HEK293 (cell line): ENCODE results near the gene FOXO6.

Source experiments
- EGR2 ChIP-seq: fragments of 450-650 bp; formaldehyde crosslinking; IDR thresholded peaks from 2 replicates; pipeline ENCODE4 v1.5.1; 2016; ENCODE audit warnings: low read depth, missing biosample characterization, missing genetic modification characterization
- IKZF3 ChIP-seq: fragments of 450-650 bp; IDR thresholded peaks from 2 replicates; pipeline ENCODE4 v1.5.0; 2018; ENCODE audit warnings: missing biosample characterization, mild to moderate bottlenecking, missing genetic modification characterization, moderate library complexity
- KLF10 ChIP-seq: fragments of 450-650 bp; IDR thresholded peaks from 2 replicates; pipeline ENCODE4 v1.5.1; 2018; ENCODE audit warnings: missing biosample characterization, mild to moderate bottlenecking, missing genetic modification characterization
- OSR2 ChIP-seq: fragments of 450-650 bp; formaldehyde crosslinking; IDR thresholded peaks from 2 replicates; pipeline ENCODE4 v1.5.1; 2016; ENCODE audit warnings: missing biosample characterization, missing genetic modification characterization
- SP7 ChIP-seq: fragments of 450-650 bp; formaldehyde crosslinking; IDR thresholded peaks from 2 replicates; pipeline ENCODE4 v1.5.1; 2016; ENCODE audit warnings: missing biosample characterization, missing genetic modification characterization
- ZIC2 ChIP-seq: fragments of 450-650 bp; formaldehyde crosslinking; IDR thresholded peaks from 2 replicates; pipeline ENCODE4 v1.5.1; 2016; ENCODE audit warnings: missing biosample characterization, missing genetic modification characterization
- ZNF184 ChIP-seq: fragments of 450-650 bp; IDR thresholded peaks from 2 replicates; pipeline ENCODE4 v1.5.1; 2018; ENCODE audit warnings: missing biosample characterization, mild to moderate bottlenecking, missing genetic modification characterization
- ZNF423 ChIP-seq: fragments of 450-650 bp; formaldehyde crosslinking; IDR thresholded peaks from 2 replicates; pipeline ENCODE4 v1.5.1; 2016; ENCODE audit warnings: missing biosample characterization, missing genetic modification characterization
- ZNF473 ChIP-seq: fragments of 450-650 bp; formaldehyde crosslinking; IDR thresholded peaks from 2 replicates; pipeline ENCODE4 v1.5.1; 2017; ENCODE audit warnings: missing biosample characterization, missing genetic modification characterization
- ZNF521 ChIP-seq: fragments of 450-650 bp; formaldehyde crosslinking; IDR thresholded peaks from 2 replicates; pipeline ENCODE4 v1.5.1; 2017; ENCODE audit warnings: missing biosample characterization, mild to moderate bottlenecking, missing genetic modification characterization
- ZNF548 ChIP-seq: fragments of 450-650 bp; formaldehyde crosslinking; IDR thresholded peaks from 2 replicates; pipeline ENCODE4 v1.5.1; 2016; ENCODE audit warnings: missing biosample characterization, missing genetic modification characterization
- ZNF629 ChIP-seq: fragments of 450-650 bp; formaldehyde crosslinking; IDR thresholded peaks from 2 replicates; pipeline ENCODE4 v1.5.1; 2017; ENCODE audit warnings: missing biosample characterization, missing genetic modification characterization
- ZNF658 ChIP-seq: fragments of 450-650 bp; formaldehyde crosslinking; IDR thresholded peaks from 2 replicates; pipeline ENCODE4; 2016; ENCODE audit warnings: missing biosample characterization, missing genetic modification characterization
- ZNF660 ChIP-seq: fragments of 450-650 bp; IDR thresholded peaks from 2 replicates; pipeline ENCODE4 v1.5.1; 2018; ENCODE audit warnings: missing biosample characterization, mild to moderate bottlenecking, missing genetic modification characterization
- ZNF843 ChIP-seq: fragments of 450-650 bp; formaldehyde crosslinking; IDR thresholded peaks from 2 replicates; pipeline ENCODE4 v1.5.1; 2016; ENCODE audit warnings: missing biosample characterization, missing genetic modification characterization
- ZSCAN30 ChIP-seq: fragments of 450-650 bp; IDR thresholded peaks from 2 replicates; pipeline ENCODE4 v1.5.1; 2018; ENCODE audit warnings: missing biosample characterization, mild to moderate bottlenecking, missing genetic modification characterization, moderate library complexity
- TF ChIP-seq, protein P1 (sequence below): fragments of 450-650 bp; formaldehyde crosslinking; IDR thresholded peaks from 2 replicates; pipeline ENCODE4 v1.5.1; 2017; ENCODE audit warnings: missing biosample characterization, mild to moderate bottlenecking, missing genetic modification characterization, moderate library complexity
- TF ChIP-seq, protein P2 (sequence below): fragments of 450-650 bp; formaldehyde crosslinking; IDR thresholded peaks from 2 replicates; pipeline ENCODE4 v1.5.1; 2016; ENCODE audit warnings: missing biosample characterization, missing genetic modification characterization, low read depth
- TF ChIP-seq, protein P3 (sequence below): fragments of 450-650 bp; formaldehyde crosslinking; IDR thresholded peaks from 2 replicates; pipeline ENCODE4 v1.5.1; 2016; ENCODE audit warnings: missing biosample characterization, missing genetic modification characterization
- TF ChIP-seq, protein P4 (sequence below): fragments of 450-650 bp; formaldehyde crosslinking; IDR thresholded peaks from 2 replicates; pipeline ENCODE4 v1.5.1; 2017; ENCODE audit warnings: missing biosample characterization, missing genetic modification characterization
- TF ChIP-seq, protein P5 (sequence below): sonication (generic); formaldehyde crosslinking; IDR thresholded peaks from 2 replicates; pipeline ENCODE4 v1.8.1; 2022; ENCODE audit warnings: mild to moderate bottlenecking, moderate library complexity, missing genetic modification reagents
- TF ChIP-seq, protein P6 (sequence below): fragments of 450-650 bp; formaldehyde crosslinking; IDR thresholded peaks from 2 replicates; pipeline ENCODE4 v1.5.1; 2016; ENCODE audit warnings: missing biosample characterization, missing genetic modification characterization
- TF ChIP-seq, protein P7 (sequence below): fragments of 450-650 bp; formaldehyde crosslinking; IDR thresholded peaks from 2 replicates; pipeline ENCODE4; 2016; ENCODE audit warnings: missing biosample characterization, missing genetic modification characterization
- TF ChIP-seq, protein P8 (sequence below): fragments of 450-650 bp; formaldehyde crosslinking; IDR thresholded peaks from 2 replicates; pipeline ENCODE4 v1.5.1; 2017; ENCODE audit warnings: missing biosample characterization, missing genetic modification characterization

The FOXO6 gene

DNA sequence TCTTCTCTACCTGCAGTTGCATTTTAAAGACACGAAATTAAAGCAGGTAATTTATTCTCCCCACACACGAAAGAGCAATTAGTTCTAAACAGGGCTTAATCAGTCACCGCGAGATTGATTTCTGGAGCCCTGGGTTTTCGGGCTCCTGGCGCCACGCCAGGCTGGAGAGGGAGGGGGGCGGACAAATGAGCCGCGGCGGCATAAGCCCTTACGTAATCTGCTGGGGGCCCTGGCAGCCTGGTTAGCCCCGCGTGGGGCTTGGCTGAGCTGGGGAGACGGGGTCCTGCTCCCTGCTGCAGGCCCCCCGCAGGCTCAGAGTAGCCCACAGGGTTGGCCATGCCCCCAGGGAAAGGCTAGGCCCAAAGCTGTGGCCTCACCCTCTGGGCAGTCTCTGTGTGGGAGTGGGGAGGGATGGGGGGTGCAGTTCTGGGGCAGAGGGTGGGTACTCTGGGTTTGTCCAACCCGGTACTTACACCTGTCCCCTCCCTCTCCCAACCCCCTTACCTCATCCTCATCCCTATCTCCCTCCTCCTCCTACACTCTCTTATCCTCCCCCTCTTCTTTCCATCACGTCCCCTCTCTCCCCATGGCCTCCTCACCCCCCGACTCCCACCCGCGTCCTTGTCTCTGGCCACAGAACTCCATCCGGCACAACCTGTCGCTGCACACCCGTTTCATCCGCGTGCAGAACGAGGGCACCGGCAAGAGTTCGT, 19.9 kb downstream of the FOXO6 start (continued):
- TF ChIP-seq, protein P1, sequence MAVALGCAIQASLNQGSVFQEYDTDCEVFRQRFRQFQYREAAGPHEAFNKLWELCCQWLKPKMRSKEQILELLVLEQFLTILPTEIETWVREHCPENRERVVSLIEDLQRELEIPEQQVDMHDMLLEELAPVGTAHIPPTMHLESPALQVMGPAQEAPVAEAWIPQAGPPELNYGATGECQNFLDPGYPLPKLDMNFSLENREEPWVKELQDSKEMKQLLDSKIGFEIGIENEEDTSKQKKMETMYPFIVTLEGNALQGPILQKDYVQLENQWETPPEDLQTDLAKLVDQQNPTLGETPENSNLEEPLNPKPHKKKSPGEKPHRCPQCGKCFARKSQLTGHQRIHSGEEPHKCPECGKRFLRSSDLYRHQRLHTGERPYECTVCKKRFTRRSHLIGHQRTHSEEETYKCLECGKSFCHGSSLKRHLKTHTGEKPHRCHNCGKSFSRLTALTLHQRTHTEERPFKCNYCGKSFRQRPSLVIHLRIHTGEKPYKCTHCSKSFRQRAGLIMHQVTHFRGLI (tag by site-specific recombination) = peak; percentile 79
- TF ChIP-seq, protein P2, sequence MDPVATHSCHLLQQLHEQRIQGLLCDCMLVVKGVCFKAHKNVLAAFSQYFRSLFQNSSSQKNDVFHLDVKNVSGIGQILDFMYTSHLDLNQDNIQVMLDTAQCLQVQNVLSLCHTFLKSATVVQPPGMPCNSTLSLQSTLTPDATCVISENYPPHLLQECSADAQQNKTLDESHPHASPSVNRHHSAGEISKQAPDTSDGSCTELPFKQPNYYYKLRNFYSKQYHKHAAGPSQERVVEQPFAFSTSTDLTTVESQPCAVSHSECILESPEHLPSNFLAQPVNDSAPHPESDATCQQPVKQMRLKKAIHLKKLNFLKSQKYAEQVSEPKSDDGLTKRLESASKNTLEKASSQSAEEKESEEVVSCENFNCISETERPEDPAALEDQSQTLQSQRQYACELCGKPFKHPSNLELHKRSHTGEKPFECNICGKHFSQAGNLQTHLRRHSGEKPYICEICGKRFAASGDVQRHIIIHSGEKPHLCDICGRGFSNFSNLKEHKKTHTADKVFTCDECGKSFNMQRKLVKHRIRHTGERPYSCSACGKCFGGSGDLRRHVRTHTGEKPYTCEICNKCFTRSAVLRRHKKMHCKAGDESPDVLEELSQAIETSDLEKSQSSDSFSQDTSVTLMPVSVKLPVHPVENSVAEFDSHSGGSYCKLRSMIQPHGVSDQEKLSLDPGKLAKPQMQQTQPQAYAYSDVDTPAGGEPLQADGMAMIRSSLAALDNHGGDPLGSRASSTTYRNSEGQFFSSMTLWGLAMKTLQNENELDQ (tag by site-specific recombination) = no peak
- peak; percentile 95 for TF ChIP-seq EGR2 (tag by site-specific recombination)
- peak; percentile 24; the same call in 1 of the 2 replicates for TF ChIP-seq OSR2 (tag by site-specific recombination)
- no peak; the same call in 1 of the 2 replicates for TF ChIP-seq ZNF843
- TF ChIP-seq, protein P3, sequence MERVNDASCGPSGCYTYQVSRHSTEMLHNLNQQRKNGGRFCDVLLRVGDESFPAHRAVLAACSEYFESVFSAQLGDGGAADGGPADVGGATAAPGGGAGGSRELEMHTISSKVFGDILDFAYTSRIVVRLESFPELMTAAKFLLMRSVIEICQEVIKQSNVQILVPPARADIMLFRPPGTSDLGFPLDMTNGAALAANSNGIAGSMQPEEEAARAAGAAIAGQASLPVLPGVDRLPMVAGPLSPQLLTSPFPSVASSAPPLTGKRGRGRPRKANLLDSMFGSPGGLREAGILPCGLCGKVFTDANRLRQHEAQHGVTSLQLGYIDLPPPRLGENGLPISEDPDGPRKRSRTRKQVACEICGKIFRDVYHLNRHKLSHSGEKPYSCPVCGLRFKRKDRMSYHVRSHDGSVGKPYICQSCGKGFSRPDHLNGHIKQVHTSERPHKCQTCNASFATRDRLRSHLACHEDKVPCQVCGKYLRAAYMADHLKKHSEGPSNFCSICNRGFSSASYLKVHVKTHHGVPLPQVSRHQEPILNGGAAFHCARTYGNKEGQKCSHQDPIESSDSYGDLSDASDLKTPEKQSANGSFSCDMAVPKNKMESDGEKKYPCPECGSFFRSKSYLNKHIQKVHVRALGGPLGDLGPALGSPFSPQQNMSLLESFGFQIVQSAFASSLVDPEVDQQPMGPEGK = peak; percentile 98
- TF ChIP-seq ZNF521 = no peak
- TF ChIP-seq, protein P4, sequence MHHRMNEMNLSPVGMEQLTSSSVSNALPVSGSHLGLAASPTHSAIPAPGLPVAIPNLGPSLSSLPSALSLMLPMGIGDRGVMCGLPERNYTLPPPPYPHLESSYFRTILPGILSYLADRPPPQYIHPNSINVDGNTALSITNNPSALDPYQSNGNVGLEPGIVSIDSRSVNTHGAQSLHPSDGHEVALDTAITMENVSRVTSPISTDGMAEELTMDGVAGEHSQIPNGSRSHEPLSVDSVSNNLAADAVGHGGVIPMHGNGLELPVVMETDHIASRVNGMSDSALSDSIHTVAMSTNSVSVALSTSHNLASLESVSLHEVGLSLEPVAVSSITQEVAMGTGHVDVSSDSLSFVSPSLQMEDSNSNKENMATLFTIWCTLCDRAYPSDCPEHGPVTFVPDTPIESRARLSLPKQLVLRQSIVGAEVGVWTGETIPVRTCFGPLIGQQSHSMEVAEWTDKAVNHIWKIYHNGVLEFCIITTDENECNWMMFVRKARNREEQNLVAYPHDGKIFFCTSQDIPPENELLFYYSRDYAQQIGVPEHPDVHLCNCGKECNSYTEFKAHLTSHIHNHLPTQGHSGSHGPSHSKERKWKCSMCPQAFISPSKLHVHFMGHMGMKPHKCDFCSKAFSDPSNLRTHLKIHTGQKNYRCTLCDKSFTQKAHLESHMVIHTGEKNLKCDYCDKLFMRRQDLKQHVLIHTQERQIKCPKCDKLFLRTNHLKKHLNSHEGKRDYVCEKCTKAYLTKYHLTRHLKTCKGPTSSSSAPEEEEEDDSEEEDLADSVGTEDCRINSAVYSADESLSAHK = 0 out of 2 replicates have a peak, but pooled peaks have one; percentile 35
- TF ChIP-seq ZNF423 (tag by site-specific recombination) = peak; percentile 43; the same call in 1 of the 2 replicates
- peak; percentile 79 for TF ChIP-seq KLF10 (tag by site-specific recombination)
- peak; percentile 93 for TF ChIP-seq ZNF184 (tag by site-specific recombination)
- TF ChIP-seq ZSCAN30 = peak; percentile 72
- peak; percentile 92 for TF ChIP-seq ZNF660
- no peak for TF ChIP-seq ZNF473 (tag by site-specific recombination)
- TF ChIP-seq, protein P5, sequence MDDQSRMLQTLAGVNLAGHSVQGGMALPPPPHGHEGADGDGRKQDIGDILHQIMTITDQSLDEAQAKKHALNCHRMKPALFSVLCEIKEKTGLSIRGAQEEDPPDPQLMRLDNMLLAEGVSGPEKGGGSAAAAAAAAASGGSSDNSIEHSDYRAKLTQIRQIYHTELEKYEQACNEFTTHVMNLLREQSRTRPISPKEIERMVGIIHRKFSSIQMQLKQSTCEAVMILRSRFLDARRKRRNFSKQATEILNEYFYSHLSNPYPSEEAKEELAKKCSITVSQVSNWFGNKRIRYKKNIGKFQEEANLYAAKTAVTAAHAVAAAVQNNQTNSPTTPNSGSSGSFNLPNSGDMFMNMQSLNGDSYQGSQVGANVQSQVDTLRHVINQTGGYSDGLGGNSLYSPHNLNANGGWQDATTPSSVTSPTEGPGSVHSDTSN = no peak
- TF ChIP-seq ZNF658 (tag by site-specific recombination) = no peak
- TF ChIP-seq IKZF3 (tag by site-specific recombination) = peak; percentile 33; the same call in 1 of the 2 replicates
- TF ChIP-seq SP7 (tag by site-specific recombination) = peak; percentile 78
- no peak for TF ChIP-seq ZNF548
- TF ChIP-seq, protein P6, sequence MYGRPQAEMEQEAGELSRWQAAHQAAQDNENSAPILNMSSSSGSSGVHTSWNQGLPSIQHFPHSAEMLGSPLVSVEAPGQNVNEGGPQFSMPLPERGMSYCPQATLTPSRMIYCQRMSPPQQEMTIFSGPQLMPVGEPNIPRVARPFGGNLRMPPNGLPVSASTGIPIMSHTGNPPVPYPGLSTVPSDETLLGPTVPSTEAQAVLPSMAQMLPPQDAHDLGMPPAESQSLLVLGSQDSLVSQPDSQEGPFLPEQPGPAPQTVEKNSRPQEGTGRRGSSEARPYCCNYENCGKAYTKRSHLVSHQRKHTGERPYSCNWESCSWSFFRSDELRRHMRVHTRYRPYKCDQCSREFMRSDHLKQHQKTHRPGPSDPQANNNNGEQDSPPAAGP (tag by site-specific recombination) = peak; percentile 77
- TF ChIP-seq, protein P7, sequence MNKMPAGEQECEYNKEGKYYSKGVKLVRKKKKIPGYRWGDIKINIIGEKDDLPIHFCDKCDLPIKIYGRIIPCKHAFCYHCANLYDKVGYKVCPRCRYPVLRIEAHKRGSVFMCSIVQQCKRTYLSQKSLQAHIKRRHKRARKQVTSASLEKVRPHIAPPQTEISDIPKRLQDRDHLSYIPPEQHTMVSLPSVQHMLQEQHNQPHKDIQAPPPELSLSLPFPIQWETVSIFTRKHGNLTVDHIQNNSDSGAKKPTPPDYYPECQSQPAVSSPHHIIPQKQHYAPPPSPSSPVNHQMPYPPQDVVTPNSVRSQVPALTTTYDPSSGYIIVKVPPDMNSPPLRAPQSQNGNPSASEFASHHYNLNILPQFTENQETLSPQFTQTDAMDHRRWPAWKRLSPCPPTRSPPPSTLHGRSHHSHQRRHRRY (tag by site-specific recombination) = no peak
- TF ChIP-seq, protein P8, sequence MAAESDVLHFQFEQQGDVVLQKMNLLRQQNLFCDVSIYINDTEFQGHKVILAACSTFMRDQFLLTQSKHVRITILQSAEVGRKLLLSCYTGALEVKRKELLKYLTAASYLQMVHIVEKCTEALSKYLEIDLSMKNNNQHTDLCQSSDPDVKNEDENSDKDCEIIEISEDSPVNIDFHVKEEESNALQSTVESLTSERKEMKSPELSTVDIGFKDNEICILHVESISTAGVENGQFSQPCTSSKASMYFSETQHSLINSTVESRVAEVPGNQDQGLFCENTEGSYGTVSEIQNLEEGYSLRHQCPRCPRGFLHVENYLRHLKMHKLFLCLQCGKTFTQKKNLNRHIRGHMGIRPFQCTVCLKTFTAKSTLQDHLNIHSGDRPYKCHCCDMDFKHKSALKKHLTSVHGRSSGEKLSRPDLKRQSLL (tag by site-specific recombination) = peak; percentile 50; the same call in 1 of the 2 replicates
- peak; percentile 94 for TF ChIP-seq ZIC2 (tag by site-specific recombination)
- TF ChIP-seq ZNF629 (tag by site-specific recombination) = peak; percentile 85
